ENCODE data around the gene CALML4.

DNA sequence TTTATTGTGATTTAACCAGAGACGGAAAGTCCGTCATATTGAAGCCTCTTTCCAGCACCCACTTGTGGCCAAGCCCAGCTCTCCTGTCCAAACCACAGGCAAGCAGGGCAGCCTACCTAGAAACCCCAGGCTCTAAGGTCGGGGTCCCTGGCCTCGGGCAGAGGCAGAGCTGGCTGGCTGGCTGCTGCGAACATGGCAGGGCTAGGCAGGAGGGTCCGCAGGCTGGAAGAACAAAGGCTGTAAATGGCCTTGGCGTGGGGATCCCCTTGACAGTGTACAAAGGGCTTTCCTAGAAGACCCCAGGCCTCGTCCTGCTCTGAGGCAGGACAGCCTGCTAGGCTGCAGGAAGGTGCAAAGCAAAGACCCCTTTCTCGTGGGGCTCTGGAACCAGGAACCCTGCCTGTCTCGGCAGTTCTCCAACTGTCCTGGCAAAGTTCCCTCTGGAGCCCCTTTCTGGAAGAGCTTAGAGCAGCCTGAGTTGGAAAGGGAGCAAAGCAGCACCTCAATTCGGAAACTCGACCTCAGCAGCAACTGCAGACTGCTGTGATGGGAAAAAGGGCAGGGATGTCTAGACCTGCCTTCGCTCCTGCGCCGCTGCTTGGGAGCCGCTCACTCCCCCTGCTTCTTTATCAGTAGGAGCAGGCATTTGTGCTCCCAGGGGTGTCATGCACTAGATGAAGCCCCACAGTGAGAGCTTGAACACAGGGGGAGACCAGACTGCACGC lies 8.5 kb downstream of the CALML4 start:
- no peak for TF ChIP-seq CTCF (IDR thresholded peaks at IDR 0.05; ENCODE audit: extremely low read depth in 1 of 2, insufficient read depth in 1 of 2, low read depth in 1 of 2, low read length in 2 of 2)
- TF ChIP-seq POLR2AphosphoS5 (IDR thresholded peaks at IDR 0.05; ENCODE audit: insufficient read depth, low read depth, low read length), result no peak

All from endothelial cell of umbilical vein (primary cell).